ENCODE data around the gene TEAD4.

The TEAD4 gene

GRCh38 chr12:3087758-3088650 lies 128.8 kb downstream of the TEAD4 start:
- H3K4me1 ChIP-seq (ENCODE audit: insufficient read depth, low read length) = peaks cover 22% of the 10 kb centered on the region; the same call in 1 of the 2 replicates
- no peak overlapping the region for H3K27ac ChIP-seq (ENCODE audit: low read length)
- no peaks in the 10 kb centered on the region for H3K36me3 ChIP-seq (ENCODE audit: insufficient read depth, low read depth, low read length)
- no peak overlapping the region for H3K9ac ChIP-seq (ENCODE audit: low read depth, low read length)
- no peak overlapping the region for H3K4me3 ChIP-seq (ENCODE audit: low read length)
- peaks cover 8% of the 10 kb centered on the region; the same call in 1 of the 2 replicates for H3K27me3 ChIP-seq (ENCODE audit: insufficient read depth, low read length)
- H3K9me3 ChIP-seq (ENCODE audit: insufficient read depth, low read depth, low read length) = no peaks in the 10 kb centered on the region

- Histone ChIP-seq H3K27me3 (ENCODE audit: insufficient read depth, low read length) (peaks cover 8% of the 10 kb centered on the region; the same call in 1 of the 2 replicates), H3K27ac (ENCODE audit: low read length) (no peak overlapping the region), H3K9me3 (ENCODE audit: insufficient read depth, low read depth, low read length) (no peaks in the 10 kb centered on the region), H3K36me3 (ENCODE audit: insufficient read depth, low read depth, low read length) (no peaks in the 10 kb centered on the region), H3K9ac (ENCODE audit: low read depth, low read length) (no peak overlapping the region), H3K4me1 (ENCODE audit: insufficient read depth, low read length) (peaks cover 7% of the 10 kb centered on the region; the same call in 1 of the 2 replicates), H3K4me3 (ENCODE audit: low read length) (no peak overlapping the region)
Measured at GRCh38 chr12:3089588-3089987, 130.4 kb downstream of the TEAD4 start.
